Body of pancreas (tissue), 4 donors: ENCODE measurements around the gene HSF5. TPM values are rescaled to one million over a fixed set of nuclear protein-coding genes. Genes with fewer than 3 reads are reported as not detected.

Experiments
- ATAC-seq: fragments of 150-250 bp; one replicate; pipeline ENCODE4 v1.9.1; 2016
- DNase-seq, 4 donors: peaks; one replicate each; pipeline ENCODE4 v3.0.0-alpha.2; 2019
- H3K27ac ChIP-seq, 4 donors: fragments of 200-600 bp; sonication (generic); 1 replicate in 3 of 4; 2 replicates in 1 of 4; pipeline versions ENCODE4 v1.5.1 to v1.6.1; 2016 to 2019; ENCODE audit warnings: mild to moderate bottlenecking in 1 of 4, mixed read lengths in 1 of 4, moderate library complexity in 1 of 4
- H3K27me3 ChIP-seq, 2 donors: fragments of 200-600 bp; sonication (generic); one replicate each; pipeline ENCODE4 v1.6.0; 2016; ENCODE audit warnings: mild to moderate bottlenecking in 1 of 2
- H3K36me3 ChIP-seq, 2 donors: fragments of 200-600 bp; sonication (generic); replicated peaks in 1 of 2; 2 replicates each; pipeline ENCODE4 v1.5.1; 2016; ENCODE audit warnings: low read depth in 2 of 2; ENCODE audit not compliant: insufficient read depth in 1 of 2
- H3K4me1 ChIP-seq: fragments of 200-600 bp; sonication (generic); one replicate; pipeline ENCODE4 v1.6.0; 2016
- H3K4me3 ChIP-seq, 2 donors: fragments of 200-600 bp; sonication (generic); 1 replicate in 1 of 2; 2 replicates in 1 of 2; pipeline ENCODE4 v1.5.1; 2016 to 2019
- H3K9me3 ChIP-seq, 3 donors: fragments of 200-600 bp; sonication (generic); 1 replicate in 2 of 3; 2 replicates in 1 of 3; pipeline ENCODE4 v1.5.1; 2016
- POLR2A ChIP-seq, 3 donors: fragments of 450-650 bp; IDR thresholded peaks; one replicate each; pipeline ENCODE4 v1.6.1; 2016; ENCODE audit warnings: antibody characterized with exemption in 3 of 3, mild to moderate bottlenecking in 2 of 3
- WGBS, 2 donors: methylation state at CpG; one replicate each; pipeline ENCODE4 v1.1.5; 2017; 5-methylcytosine and 5-hydroxymethylcytosine counted together
- intact Hi-C: fragments of 100-400 bp; cut with DNase I; formaldehyde crosslinking; loops from one replicate; pipeline ENCODE4 v1.15.1; 2023
- total RNA-seq, 2 donors: library from RNA; depleted of rRNA; stranded (reverse); fragments of >200 nt; gene quantifications; one replicate each; pipeline ENCODE4 v1.1.0, GENCODE V29; 2016
- TF ChIP-seq, protein P1 (sequence below), 7 experiments: fragments of 450-650 bp in 4 of 7; fragments of 200-600 bp in 3 of 7; sonication (generic) in 3 of 7; IDR thresholded peaks; one replicate each; pipeline ENCODE4 v1.5.1; 2016 to 2019; ENCODE audit warnings: antibody characterized with exemption in 7 of 7

Gene HSF5
- total RNA-seq, 2 donors from 2014 or later: not detected

DNA sequence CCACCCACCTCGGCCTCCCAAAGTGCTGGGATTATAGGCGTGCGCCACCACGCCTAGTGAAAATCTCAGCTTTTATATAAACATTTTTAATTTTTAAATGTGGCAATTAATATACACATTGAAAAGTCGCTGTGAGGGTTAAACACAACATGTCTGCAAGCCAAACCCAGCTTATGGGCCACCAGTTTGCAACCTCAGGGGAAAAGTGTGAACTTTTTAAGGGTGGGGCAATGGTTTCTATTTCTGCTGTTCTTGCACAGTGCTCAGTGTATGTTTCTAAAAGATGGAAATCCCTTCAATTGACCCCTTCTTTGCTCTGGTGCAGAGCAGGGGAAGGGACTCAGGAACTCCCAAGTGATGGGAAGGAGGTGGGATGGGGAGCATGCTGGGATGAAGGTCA, 117.9 kb downstream of the HSF5 start:
- TF ChIP-seq, protein P1, sequence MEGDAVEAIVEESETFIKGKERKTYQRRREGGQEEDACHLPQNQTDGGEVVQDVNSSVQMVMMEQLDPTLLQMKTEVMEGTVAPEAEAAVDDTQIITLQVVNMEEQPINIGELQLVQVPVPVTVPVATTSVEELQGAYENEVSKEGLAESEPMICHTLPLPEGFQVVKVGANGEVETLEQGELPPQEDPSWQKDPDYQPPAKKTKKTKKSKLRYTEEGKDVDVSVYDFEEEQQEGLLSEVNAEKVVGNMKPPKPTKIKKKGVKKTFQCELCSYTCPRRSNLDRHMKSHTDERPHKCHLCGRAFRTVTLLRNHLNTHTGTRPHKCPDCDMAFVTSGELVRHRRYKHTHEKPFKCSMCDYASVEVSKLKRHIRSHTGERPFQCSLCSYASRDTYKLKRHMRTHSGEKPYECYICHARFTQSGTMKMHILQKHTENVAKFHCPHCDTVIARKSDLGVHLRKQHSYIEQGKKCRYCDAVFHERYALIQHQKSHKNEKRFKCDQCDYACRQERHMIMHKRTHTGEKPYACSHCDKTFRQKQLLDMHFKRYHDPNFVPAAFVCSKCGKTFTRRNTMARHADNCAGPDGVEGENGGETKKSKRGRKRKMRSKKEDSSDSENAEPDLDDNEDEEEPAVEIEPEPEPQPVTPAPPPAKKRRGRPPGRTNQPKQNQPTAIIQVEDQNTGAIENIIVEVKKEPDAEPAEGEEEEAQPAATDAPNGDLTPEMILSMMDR (IDR thresholded peaks at IDR 0.05): no peak
- no peak for TF ChIP-seq POLR2A (IDR thresholded peaks at IDR 0.05)
- intact Hi-C loops: no loop called here
- no peak overlapping the region for H3K27ac ChIP-seq
- ATAC-seq: no peak
- no peaks in the 10 kb centered on the region for H3K9me3 ChIP-seq
- no peak for DNase-seq
- WGBS, 2 donors: 86 to 99% methylated on average over 5 of the region's 5 CpGs
- no peaks in the 10 kb centered on the region for H3K4me1 ChIP-seq
- H3K4me3 ChIP-seq: no peak overlapping the region
- H3K27me3 ChIP-seq: no peaks in the 10 kb centered on the region
- H3K36me3 ChIP-seq: no peaks in the 10 kb centered on the region

Other genes starting within 250 kb of the HSF5 start
- not detected for gene LPO, start 249.8 kb downstream of the HSF5 start, total RNA-seq
- gene MPO, start 207.5 kb downstream of the HSF5 start, total RNA-seq: not detected
- gene TSPOAP1, start 159.6 kb downstream of the HSF5 start, total RNA-seq: 10 to 100 TPM; 21.0 to 22.7 TPM
- gene SUPT4H1, start 136.2 kb downstream of the HSF5 start, total RNA-seq: 10 to 100 TPM; 10.2 to 24.4 TPM
- 10 to 100 TPM in 1 of 2 donors, 1 to 10 TPM in 1; 8.3 to 10.5 TPM for gene RNF43, start 70.9 kb downstream of the HSF5 start, total RNA-seq
- gene MTMR4, start 26.2 kb upstream of the HSF5 start, total RNA-seq: 10 to 100 TPM; 21.3 to 39.6 TPM
- gene TEX14, start 203.6 kb upstream of the HSF5 start, total RNA-seq: under 1 TPM in 1 of 2 donors, not detected in 1; 0.26 TPM
- gene RAD51C, start 204.2 kb upstream of the HSF5 start, total RNA-seq: 10 to 100 TPM in 1 of 2 donors, 1 to 10 TPM in 1; 3.3 to 13.2 TPM